A673 (cell line): ENCODE measurements around the gene MXRA8. TPM values are rescaled to one million over a fixed set of nuclear protein-coding genes. Genes with fewer than 3 reads are reported as not detected.

Experiments
- Bru-seq: library from RNA; stranded (reverse); fragments of 400-500 nt; gene quantifications from one replicate; lab custom pipeline; 2021; lab: Mats Ljungman, UMichigan
- BruChase-seq, 2 experiments: library from RNA; stranded (reverse); fragments of 400-500 nt; gene quantifications; one replicate each; lab custom pipeline; 2021; lab: Mats Ljungman, UMichigan
- BruUV-seq: library from RNA; stranded (reverse); fragments of 400-500 nt; replicated peaks from 2 replicates; lab custom pipeline; 2021; lab: Mats Ljungman, UMichigan
- CTCF ChIA-PET: fragments of 300-600 bp; sonication (Branson Sonifier 250); formaldehyde crosslinking; loops from one replicate; lab custom pipeline; 2022; ENCODE audit warnings: antibody characterized with exemption; lab: Charles Lee
- POLR2A ChIA-PET: fragments of 300-600 bp; sonication (Branson Sonifier 250); formaldehyde crosslinking; loops from one replicate; lab custom pipeline; 2022; ENCODE audit warnings: antibody characterized with exemption; ENCODE audit not compliant: low non-redundant PET; lab: Charles Lee
- DNase-seq: peaks from one replicate; pipeline ENCODE4 v3.0.0-alpha.2; 2015; ENCODE audit warnings: low spot score
- H3K27ac ChIP-seq: fragments of 200-600 bp; sonication (generic); 2 replicates; pipeline ENCODE4 v1.5.1; 2016; ENCODE audit warnings: mixed run types, low read depth, mild to moderate bottlenecking, mixed read lengths, antibody characterized with exemption, low read length; ENCODE audit not compliant: poor library complexity, severe bottlenecking
- H3K27me3 ChIP-seq: fragments of 200-600 bp; sonication (generic); replicated peaks from 2 replicates; pipeline ENCODE4 v1.6.1; 2017; ENCODE audit warnings: mixed run types, low read depth, mild to moderate bottlenecking, mixed read lengths, antibody characterized with exemption, low read length; ENCODE audit not compliant: insufficient read depth, poor library complexity
- H3K36me3 ChIP-seq: fragments of 200-600 bp; sonication (generic); 2 replicates; pipeline ENCODE4 v1.6.1; 2016; ENCODE audit warnings: mixed run types, mild to moderate bottlenecking, mixed read lengths, antibody characterized with exemption, low read length; ENCODE audit not compliant: insufficient read depth, poor library complexity, severe bottlenecking
- H3K4me1 ChIP-seq: fragments of 200-600 bp; sonication (generic); 2 replicates; pipeline ENCODE4 v1.6.1; 2017; ENCODE audit warnings: mixed run types, mild to moderate bottlenecking, mixed read lengths, antibody characterized with exemption, low read length; ENCODE audit not compliant: insufficient read depth, poor library complexity, severe bottlenecking
- H3K4me3 ChIP-seq: fragments of 200-600 bp; sonication (generic); 2 replicates; pipeline ENCODE4 v1.5.1; 2016; ENCODE audit warnings: low read depth, mixed run types, mild to moderate bottlenecking, mixed read lengths, low read length; ENCODE audit not compliant: poor library complexity, severe bottlenecking
- H3K9me3 ChIP-seq: fragments of 200-600 bp; sonication (generic); 2 replicates; pipeline ENCODE4 v1.6.1; 2016; ENCODE audit warnings: mixed run types, low read depth, mild to moderate bottlenecking, mixed read lengths, antibody characterized with exemption, low read length; ENCODE audit not compliant: poor library complexity, severe bottlenecking
- CTCF ChIP-seq: fragments of 300-800, 200-600 bp; sonication (generic); conservative IDR thresholded peaks from 2 replicates; pipeline ENCODE4 v1.5.1; 2017; ENCODE audit warnings: low read depth, mild to moderate bottlenecking, antibody characterized with exemption, low read length, moderate library complexity, mixed read lengths
- EZH2 ChIP-seq: fragments of 200-600 bp; sonication (generic); IDR thresholded peaks from 2 replicates; pipeline ENCODE4 v1.6.1; 2017; ENCODE audit warnings: borderline replicate concordance, low read depth, mild to moderate bottlenecking, mixed read lengths, antibody characterized with exemption, low read length; ENCODE audit not compliant: poor library complexity, severe bottlenecking
- intact Hi-C: fragments of 100-400 bp; cut with micrococcal nuclease; formaldehyde crosslinking; loops from one replicate; pipeline ENCODE4 v1.10.0; 2022; ENCODE audit not compliant: unreplicated experiment
- long read RNA-seq: library from polyadenylated mRNA; stranded (forward); transcript quantifications from one replicate; pipeline ENCODE4 v2.0.0, GENCODE V29; 2022
- total RNA-seq: library from RNA; stranded (reverse); gene quantifications from 2 replicates; pipeline ENCODE4 v1.2.3, GENCODE V29; 2021

MXRA8 gene
- total RNA-seq (0.55 and 0.73 TPM in 2 replicates), Bru-seq, nascent RNA (percentile 14 among the genes with signal in this experiment), BruChase-seq, experiment 1, labeled RNA remaining after a 2-hour chase (percentile 18 among the genes with signal in this experiment), BruChase-seq, experiment 2, labeled RNA remaining after a 6-hour chase (percentile 26 among the genes with signal in this experiment)
- long read RNA-seq, result 0 reads

- no peak for DNase-seq
- POLR2A ChIA-PET, result no interaction called here
- CTCF ChIA-PET, result no interaction called here
- Histone ChIP-seq H3K27me3 (peaks cover 5% of the 10 kb centered on the region), H3K4me3 (no peak within 1 kb of the TSS), H3K27ac (no peak within 1 kb of the TSS), H3K36me3 (no peaks in the 10 kb centered on the region), H3K4me1 (no peaks in the 10 kb centered on the region), H3K9me3 (no peaks in the 10 kb centered on the region)
- intact Hi-C loops, result no loop called here
- TF ChIP-seq CTCF (no peak), EZH2 (no peak)
- no TSS peak for BruUV-seq
These were observed at the start of gene MXRA8 for GRCh38 chr1:1358433-1359271. MXRA8 (minus strand) TSS chr1:1358555; CDS start chr1:1358504, 51 bp downstream.

GRCh38 chr1:1407636-1408318 is 49.4 kb upstream of the MXRA8 start:
- Histone ChIP-seq H3K36me3 (peaks cover 30% of the 10 kb centered on the region), H3K4me1 (peaks cover 19% of the 10 kb centered on the region), H3K4me3 (peak overlapping the region; percentile 98), H3K27me3 (no peaks in the 10 kb centered on the region), H3K9me3 (no peaks in the 10 kb centered on the region), H3K27ac (peak overlapping the region; percentile 94)
- TF ChIP-seq CTCF, result no peak
- TF ChIP-seq EZH2, result no peak
- ChIA-PET POLR2A (interaction anchor here (1.0 kb wide), 1 partner anchor 33 kb away, joined by 3 read pairs; the partner anchor contains the start of gene AURKAIP1), CTCF (interaction anchor here (0.6 to 1.0 kb wide), 2 partner anchors 12 to 99 kb away, joined by 4 to 6 read pairs; no protein-coding TSS in a partner anchor)
- intact Hi-C loops, result loop anchor here (1.0 kb wide), 1 partner anchor 32 kb away; the partner anchor contains the start of gene AURKAIP1
- peak; percentile 55 for DNase-seq
- BruUV-seq, result no TSS peak
